NB4 (cell line): ENCODE measurements around the gene APRT.
A peak's percentile ranks its signal among the peaks of the same experiment; 100 is the strongest.

Experiments
- DNase-seq: peaks from one replicate; pipeline ENCODE4 v3.0.0; 2010; ENCODE audit warnings: low read depth
- H3K4me3 ChIP-seq: one replicate; pipeline ENCODE4 v1.5.1; 2011; ENCODE audit warnings: mild to moderate bottlenecking, low read depth, low read length, moderate library complexity
- CTCF ChIP-seq: IDR thresholded peaks from one replicate; pipeline ENCODE4 v1.5.1; 2012; ENCODE audit warnings: low read depth, low read length
- MAX ChIP-seq: IDR thresholded peaks from 2 replicates; pipeline ENCODE4 v1.6.1; 2011; ENCODE audit warnings: low read depth, low read length
- MYC ChIP-seq: IDR thresholded peaks from 2 replicates; pipeline ENCODE4 v1.6.1; 2011; ENCODE audit warnings: low read depth, low read length
- POLR2A ChIP-seq: IDR thresholded peaks from 2 replicates; pipeline ENCODE4 v1.6.1; 2011; ENCODE audit warnings: mild to moderate bottlenecking; ENCODE audit not compliant: insufficient read length; ENCODE audit errors: extremely low read depth

Gene APRT

GRCh38 chr16:88851616-88852015 lies 39.9 kb upstream of the APRT start:
- no peak for DNase-seq
- TF ChIP-seq CTCF = no peak
- TF ChIP-seq MYC = no peak
- TF ChIP-seq MAX = no peak
- TF ChIP-seq POLR2A = no peak
- no peak overlapping the region for H3K4me3 ChIP-seq

GRCh38 chr16:88850531-88851199 lies 38.9 kb upstream of the APRT start:
- H3K4me3 ChIP-seq = no peak overlapping the region
- DNase-seq = no peak
- no peak for TF ChIP-seq MYC
- no peak for TF ChIP-seq POLR2A
- no peak for TF ChIP-seq CTCF

GRCh38 chr16:88848557-88848956 lies 36.8 kb upstream of the APRT start:
- no peak for DNase-seq
- no peak for TF ChIP-seq MYC
- no peak for TF ChIP-seq POLR2A
- TF ChIP-seq CTCF = no peak
- TF ChIP-seq MAX = no peak
- no peak overlapping the region for H3K4me3 ChIP-seq

- no peak for TF ChIP-seq MYC
- no peak for TF ChIP-seq CTCF
- TF ChIP-seq MAX = no peak
- TF ChIP-seq POLR2A = no peak
- no peak overlapping the region for H3K4me3 ChIP-seq
- no peak for DNase-seq
Observed at GRCh38 chr16:88847654-88848053, 35.9 kb upstream of the APRT start.

GRCh38 chr16:88846088-88846487 lies 34.4 kb upstream of the APRT start:
- no peak for DNase-seq
- TF ChIP-seq POLR2A (no peak), MAX (no peak), CTCF (no peak), MYC (no peak)
- no peak overlapping the region for H3K4me3 ChIP-seq

GRCh38 chr16:88844419-88845036 lies 32.8 kb upstream of the APRT start:
- peak; percentile 49 for DNase-seq
- H3K4me3 ChIP-seq = no peak overlapping the region
- TF ChIP-seq MAX (no peak), CTCF (peak; percentile 34)
